ENCODE measurements around the gene POGZ. TPM values are rescaled to one million over a fixed set of nuclear protein-coding genes. Genes with fewer than 3 reads are reported as not detected.
"Not testable (repeated sequence)": the region's sequence is repeated elsewhere in the genome, so short reads cannot be mapped to it uniquely, and the experiment has no call there.

The POGZ gene
- polyA plus RNA-seq, 3 donors = 106 to 148 (median 113) TPM

DNA sequence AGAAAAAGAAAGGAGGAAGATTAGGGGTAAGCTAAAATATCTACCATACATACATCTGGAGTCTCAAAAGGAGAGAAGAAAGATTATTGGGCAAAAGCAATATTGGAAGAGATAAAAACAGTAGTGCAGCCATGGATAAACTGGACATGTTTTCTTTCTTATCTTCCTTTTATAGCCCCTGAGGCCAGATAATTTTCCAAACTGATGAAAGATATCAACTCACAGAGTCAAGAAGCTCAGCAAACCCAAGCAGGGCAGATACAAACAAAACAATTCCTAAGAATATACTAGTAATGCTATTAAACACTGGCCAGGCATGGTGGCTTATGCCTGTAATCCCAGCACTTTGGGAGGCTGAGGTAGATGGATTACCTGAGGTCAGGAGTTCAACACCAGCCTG is 65.7 kb downstream of the POGZ start:
- DNase-seq (ENCODE audit: extremely low read depth in 1 of 11, low read depth in 9 of 11, low spot score in 4 of 11) = no peak

DNA sequence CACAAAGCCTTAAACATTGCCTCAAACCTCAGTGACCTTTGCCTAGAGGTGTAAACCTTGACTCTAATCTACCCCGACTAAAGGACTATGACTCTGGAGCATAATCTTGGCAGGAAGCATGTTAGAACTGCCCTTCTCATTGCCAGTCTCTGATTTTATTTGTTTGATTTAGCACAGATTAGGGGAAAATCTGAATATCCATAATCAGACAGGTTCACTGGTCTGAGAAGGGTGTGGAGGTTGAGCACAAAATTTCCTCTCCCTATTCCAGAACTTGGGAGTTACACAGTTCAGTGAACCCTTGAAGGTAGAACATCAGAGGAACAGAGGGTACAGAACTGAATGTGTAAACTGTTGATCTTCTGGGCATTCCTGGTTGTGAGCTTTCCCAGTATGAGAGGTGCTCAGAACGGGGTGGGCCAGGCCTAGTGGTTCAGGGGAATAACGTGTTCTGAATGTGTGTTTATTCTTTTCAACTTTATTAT is 68.2 kb downstream of the POGZ start:
- no peak for DNase-seq (ENCODE audit: extremely low read depth in 1 of 11, low read depth in 9 of 11, low spot score in 4 of 11)

DNA sequence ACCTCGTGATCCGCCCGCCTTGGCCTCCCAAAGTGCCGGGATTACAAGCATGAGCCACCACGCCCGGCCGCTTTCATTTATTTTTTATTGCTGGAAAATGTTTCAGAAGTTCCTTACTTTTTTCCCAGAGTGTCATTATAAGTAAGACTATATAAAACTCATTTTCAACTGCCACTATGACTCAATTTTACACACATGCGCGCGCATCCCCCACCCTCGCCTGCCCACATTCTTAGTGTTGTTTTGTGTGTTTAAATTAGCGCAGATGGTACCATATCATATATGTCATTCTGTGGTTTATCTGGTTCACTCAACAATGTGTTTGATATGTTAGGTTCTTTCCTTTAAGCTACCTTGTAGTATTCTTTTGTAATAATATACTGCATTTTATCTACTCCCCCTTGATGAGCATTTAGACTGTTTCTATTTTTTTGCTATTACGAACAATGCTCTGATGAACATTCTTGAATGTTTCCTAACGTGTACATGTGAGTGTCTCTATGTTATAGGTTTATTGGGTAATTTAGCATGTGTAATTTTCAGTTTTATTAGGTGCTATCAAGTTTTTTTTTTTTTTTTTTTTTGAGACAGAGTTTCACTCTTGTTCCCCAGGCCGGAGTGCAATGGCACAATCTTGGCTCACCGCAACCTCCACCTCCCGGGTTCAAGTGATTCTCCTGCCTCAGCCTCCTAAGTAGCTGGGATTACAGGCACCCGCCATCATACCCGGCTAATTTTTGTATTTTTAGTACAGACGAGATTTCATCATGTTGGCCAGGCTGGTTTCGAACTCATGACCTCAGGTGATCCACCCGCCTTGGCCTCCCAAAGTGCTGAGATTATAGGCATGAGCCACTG is 68.8 kb downstream of the POGZ start:
- not testable (repeated sequence) for DNase-seq (ENCODE audit: extremely low read depth in 1 of 11, low read depth in 9 of 11, low spot score in 4 of 11)

DNA sequence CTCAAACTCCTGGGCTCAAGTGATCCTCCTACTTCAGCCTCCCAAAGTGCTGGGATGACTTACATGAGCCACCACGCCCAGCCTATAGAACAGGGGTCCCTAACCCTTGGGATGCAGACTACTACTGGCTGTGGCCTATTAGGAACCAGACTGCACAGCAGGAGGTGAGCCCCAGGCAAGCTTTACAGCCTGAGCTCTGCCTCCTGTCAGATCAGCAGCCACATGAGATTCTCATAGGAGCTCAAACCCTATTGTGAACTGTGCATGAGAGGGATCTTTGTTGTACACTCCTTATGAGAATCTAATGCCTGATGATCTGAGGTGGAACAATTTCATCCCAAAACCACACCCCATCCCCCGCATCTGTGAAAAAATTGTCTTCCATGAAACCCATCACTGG is 73.3 kb downstream of the POGZ start:
- DNase-seq (ENCODE audit: extremely low read depth in 1 of 11, low read depth in 9 of 11, low spot score in 4 of 11) = no peak

DNA sequence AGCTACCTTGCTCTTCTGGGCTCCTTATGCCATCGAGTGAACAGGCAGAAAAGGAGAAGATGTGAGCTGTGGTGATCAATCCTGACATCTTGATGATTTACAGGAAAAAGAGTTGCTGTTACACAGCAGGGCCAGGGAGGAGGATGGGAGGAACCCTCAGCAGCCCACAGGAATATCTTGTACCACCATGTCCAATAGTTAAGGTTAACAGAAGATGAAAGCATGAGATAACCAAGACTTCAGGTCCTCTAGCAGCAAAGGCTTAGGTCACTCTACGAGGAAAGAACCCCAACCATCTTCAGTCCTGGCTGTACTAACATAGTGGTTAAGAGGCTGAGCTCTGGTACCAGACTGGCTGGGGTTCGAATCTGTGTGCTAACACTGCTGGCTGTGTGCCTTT is 74.7 kb downstream of the POGZ start:
- DNase-seq (ENCODE audit: extremely low read depth in 1 of 11, low read depth in 9 of 11, low spot score in 4 of 11) = no peak

DNA sequence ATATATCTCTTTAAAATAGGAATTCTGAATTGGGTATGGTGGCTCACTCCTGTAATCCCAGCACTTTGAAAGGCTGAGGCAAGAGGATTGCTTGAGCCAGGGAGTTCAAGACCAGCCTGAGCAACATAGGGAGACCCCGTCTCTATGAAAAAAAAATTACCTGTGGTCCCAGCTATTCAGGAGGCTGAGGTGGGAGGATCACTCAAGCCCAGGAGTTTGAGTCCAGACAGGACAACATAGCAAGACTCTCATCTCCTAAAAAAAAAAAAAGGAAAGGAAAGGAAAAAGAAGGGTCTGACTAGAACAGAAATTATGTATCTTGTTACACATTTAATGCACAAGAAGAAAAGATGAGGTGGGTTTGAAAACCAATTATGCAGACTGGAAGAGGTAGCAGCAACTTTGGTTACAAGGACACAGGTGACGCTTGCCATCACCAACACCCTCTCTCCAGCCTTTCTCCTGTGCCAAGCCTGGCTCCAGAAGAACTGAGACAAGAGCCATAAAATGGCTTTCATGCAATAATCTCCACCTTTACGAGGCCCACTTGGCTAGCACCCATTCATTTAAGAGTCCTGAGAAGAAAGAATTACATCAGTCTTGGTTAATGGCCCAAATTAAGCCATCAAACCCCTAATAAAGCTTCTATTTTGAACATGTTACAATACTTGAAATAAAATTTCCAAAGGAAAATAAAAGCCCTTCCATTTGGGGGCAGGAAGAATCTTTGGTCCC is 82.0 kb downstream of the POGZ start:
- no peak for DNase-seq (ENCODE audit: extremely low read depth in 1 of 11, low read depth in 9 of 11, low spot score in 4 of 11)

DNA sequence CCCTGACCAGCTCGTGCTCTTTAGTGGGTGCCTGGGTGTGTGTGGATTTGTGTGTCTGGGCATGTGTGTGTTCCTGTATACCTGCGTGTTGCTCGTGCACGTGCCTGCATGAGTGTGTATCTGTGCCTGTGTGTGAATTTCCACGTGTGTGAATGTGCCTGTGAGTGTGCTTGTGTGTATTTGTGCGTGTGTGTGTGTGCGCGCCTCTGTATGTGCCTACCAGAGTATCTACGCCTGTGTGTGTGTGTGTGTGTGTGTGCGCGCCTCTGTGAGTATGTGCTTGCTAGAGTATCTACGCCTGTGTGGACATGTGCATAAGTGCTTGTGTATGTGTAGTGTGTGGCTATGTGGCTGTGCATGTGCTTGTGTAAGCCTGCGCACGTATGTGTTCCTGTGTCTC is 86.1 kb downstream of the POGZ start:
- DNase-seq (ENCODE audit: extremely low read depth in 1 of 11, low read depth in 9 of 11, low spot score in 4 of 11) = no peak

DNA sequence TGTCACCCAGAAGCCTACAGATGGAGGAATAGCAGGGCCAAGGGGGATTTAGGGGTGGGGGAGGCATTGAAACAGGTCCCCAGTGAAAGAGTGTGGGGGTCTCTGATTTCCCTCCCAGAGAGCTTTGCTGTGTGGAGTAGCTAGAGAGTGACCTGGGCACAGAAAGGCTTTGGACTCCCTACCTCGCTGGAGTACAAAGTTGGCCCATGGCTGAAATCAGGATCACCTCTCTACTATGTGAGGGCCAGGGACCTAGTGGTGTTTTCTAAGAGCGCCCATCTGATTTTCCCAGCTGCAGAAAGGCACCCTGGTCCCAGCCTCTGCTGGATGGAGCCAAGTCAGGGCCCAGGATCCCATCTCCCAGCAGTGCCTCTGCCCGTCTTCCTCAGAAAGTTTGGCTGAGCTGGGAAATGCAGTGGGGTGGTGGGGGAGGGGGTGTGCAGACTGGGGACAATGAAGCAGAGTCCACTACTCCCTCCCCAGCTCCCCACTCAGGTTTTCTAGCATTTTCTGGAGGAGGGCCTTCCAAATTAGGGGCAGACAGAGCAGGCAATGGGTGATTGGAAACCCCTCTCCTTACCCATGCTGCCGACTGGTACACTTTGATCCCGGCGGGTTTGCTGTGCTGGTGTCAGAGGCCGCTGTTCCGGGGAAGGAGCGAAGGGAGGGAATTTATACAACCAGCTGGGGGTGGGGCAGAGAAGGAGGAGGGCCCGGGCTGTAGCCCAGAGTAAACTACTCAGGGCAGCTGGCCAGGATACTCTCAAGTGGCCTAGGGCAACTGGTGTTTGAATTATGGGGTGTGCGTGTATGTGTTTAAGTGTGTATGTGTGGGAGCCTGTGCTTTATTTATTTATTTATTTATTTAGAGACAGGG is 87.0 kb downstream of the POGZ start, which contains the start of gene SELENBP1:
Gene SELENBP1, minus strand, starts transcription at position 648 of the 877 bp plus-strand sequence. Its CDS starts 64 bp downstream, at position 584.
- DNase-seq (ENCODE audit: extremely low read depth in 1 of 11, low read depth in 9 of 11, low spot score in 4 of 11) = peak; percentile 46 to 82 (median 70)

DNA sequence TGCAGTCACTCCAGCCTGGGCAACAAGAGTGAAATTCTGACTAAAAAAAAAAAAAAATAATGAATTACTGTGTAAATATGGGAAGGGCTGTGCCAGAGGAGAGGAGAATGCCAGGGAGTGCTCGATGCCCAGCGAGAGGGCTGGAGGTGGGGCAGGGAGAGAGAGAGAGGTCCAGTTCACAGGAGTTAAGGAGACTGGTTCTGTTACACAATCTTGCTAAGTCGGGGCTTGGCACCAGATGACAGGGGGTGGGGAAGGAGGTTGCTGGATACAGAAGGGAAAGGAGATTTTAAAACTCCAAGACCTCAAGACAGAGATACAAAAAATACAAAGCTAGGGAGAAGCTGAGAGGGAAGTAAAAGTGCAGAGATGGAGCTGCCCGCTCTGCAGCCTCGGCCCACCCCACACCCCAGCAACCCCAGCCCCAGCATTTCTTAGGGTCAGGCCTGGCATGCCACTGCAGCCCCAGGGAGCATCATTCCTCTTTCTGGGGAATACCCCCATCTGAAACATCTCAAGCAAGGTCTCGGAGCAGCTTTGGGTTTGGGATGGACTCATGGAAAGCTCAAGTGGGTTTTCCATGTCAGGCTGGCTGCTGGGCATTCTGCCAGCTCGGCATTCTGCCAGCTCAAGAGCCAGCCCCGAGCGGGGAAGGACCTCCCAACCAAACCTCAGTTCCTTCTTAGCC is 87.8 kb downstream of the POGZ start:
- DNase-seq (ENCODE audit: extremely low read depth in 1 of 11, low read depth in 9 of 11, low spot score in 4 of 11) = peak in 8 of 11 donors; percentile 15 to 52 (median 46)

DNA sequence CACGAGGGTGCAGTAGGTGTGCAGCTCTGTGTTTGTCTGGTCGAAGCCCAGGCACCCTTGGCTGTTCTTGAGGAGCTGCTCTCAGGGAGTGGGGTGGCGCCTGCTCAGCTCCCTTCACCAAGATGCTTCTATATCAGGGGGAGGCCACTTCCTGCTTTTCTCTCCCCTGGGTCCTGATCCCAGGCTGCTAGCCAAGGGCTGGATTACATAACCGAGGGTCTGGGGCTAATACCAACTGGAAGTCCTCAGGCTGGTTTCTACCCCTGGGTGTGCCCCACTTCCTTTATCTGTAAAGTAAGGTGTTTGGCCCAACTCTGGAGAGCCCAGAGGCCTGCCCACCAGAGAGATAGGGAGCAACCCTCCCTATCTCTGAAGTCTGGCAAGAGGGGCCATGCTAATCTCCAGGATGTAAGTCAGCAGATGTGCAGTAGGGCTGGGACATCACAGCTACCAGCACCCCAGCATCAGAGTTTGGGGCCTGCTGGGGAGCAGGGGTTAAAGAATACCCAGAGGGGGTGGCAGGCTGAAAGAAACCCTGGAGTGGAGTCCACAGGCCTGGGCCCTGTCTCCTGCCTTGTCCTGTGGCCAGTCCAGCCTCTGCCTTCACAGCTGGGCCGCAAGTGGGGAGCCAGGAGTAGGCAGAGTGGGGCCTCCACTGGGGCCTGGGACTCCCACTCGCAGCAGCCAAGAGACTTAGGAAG is 88.9 kb downstream of the POGZ start:
- DNase-seq (ENCODE audit: extremely low read depth in 1 of 11, low read depth in 9 of 11, low spot score in 4 of 11) = no peak

DNA sequence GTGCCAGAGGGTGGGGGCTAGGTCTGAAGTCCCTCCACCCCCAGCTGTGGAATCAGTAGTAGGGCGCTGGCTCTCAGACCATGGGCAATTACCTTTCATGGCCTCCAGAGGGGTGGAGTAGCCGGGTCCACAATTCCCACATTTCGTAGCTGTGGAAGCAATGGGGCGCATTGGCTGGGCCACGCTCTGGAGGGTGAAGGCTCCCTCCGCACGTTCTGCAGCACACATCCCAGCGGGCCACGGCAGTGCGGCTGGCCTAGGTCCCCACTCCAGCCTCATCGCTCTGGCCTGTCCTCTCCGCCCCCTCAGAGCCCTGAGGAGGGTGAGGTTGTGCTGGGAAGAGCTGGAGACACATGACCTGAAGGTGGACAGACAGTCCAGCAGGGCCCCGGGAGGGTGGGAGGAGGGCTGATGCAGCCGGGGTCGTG is 89.7 kb downstream of the POGZ start:
- no peak for DNase-seq (ENCODE audit: extremely low read depth in 1 of 11, low read depth in 9 of 11, low spot score in 4 of 11)

DNA sequence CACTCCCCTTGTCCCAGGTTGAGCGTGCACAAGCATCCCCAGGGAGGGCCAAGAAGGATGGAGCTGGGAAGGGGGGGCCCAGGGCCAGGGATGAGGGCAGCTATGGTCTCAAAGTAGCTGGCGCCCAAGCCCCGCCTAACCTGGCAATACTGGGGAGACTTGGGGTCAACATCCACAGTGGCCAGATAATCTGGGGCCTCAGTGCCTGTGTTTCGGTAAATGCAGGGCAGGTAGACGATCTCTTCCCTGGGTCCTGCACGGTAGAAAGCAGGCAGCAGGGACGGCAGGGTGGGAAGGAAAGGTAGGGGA is 90.0 kb downstream of the POGZ start:
- no peak for DNase-seq (ENCODE audit: extremely low read depth in 1 of 11, low read depth in 9 of 11, low spot score in 4 of 11)

DNA sequence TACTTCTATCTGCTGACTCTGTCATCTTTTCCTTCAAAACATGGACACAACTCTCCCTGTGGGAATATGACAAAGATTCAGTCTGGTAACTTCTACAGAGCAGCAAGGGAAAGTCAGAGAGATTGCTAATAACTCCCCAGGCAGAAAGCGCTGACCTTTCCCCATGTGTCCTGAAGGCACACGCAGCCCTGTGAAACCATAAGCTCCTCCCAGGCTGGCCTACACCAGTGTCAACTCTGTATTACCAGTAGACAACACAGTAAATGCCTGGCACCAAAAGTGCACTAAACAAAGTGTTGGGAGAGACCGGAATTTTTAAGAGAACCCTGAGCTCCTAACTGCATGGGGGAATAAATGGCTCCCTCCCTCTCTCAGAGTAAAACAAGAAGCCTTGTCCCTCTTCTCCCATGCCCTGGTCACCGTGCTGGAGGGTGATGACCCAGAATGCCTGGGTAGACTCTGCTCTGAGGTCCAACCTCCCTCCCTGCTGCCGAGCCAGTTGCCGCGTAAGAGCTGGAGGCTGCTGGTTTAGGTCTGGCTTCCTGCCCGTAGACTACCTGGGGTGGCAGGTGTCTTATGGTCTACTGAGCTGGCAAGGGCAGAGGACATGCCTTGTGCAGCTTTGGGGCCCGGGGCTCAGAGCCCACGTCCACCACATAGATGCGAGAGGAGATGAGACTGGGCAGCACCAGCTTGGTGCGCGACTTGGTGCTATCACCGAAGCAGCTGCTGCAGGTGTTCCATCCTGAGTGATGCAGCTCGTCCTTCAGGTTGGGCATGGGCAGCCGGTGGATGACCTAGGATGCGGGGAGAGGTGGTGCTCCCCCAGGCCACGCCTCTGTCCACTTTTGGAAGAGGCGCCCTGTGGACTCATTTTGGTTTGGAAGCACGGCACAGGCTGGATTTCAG is 90.6 kb downstream of the POGZ start:
- DNase-seq (ENCODE audit: extremely low read depth in 1 of 11, low read depth in 9 of 11, low spot score in 4 of 11) = no peak

DNA sequence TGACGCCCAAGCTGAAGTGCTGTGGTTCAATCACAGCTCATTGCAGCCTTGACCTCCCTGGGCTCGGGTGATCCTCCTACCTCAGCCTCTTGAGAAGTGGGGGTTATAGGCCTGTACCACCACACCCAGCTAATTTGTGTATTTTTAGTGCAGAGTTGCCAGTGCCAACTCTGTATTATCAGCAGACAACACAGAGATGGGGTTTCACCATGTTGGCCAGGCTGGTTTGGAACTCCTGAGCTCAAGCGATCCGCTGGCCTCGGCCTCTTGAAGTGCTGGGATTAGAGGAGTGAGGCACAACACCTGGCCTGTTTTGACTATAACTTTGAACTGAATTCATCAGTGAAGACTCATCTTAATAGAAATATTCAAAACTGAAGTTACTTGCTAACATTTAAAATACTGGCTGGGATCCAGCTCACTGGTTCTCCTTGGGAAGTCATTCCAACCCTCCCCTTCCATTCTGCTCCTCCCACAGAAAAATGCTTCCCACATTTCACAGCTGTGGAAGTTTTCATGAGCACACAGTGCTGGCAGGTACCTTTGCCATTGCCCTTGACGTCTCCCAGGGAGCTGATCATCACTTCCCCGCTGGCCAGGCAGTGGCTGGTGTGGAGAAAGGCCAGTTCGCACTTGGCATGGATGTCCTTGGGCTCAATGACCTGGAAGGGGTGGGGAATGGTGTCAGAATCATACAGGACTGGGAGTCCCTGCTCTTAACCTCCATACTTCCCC is 91.5 kb downstream of the POGZ start:
- no peak for DNase-seq (ENCODE audit: extremely low read depth in 1 of 11, low read depth in 9 of 11, low spot score in 4 of 11)

DNA sequence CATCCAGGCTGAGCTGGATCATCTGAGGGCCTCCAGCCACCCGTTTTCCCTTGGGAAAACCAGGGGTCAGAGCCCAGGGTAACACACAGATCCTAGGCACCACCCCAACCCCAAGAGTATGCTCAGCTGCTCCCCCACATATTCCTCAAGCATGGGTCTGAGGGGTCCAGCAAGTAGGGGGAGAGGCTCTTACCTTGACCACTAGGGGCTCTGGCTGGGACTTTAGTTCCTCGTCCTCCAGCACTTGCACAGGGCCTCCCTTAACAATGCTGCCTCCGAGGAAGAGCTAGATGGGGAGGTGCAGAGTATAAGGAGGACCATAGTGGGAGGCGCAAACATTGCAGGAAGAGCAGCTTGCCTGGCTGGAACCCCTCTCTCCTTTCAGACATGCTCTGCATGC is 94.3 kb downstream of the POGZ start:
- DNase-seq (ENCODE audit: extremely low read depth in 1 of 11, low read depth in 9 of 11, low spot score in 4 of 11) = no peak

DNA sequence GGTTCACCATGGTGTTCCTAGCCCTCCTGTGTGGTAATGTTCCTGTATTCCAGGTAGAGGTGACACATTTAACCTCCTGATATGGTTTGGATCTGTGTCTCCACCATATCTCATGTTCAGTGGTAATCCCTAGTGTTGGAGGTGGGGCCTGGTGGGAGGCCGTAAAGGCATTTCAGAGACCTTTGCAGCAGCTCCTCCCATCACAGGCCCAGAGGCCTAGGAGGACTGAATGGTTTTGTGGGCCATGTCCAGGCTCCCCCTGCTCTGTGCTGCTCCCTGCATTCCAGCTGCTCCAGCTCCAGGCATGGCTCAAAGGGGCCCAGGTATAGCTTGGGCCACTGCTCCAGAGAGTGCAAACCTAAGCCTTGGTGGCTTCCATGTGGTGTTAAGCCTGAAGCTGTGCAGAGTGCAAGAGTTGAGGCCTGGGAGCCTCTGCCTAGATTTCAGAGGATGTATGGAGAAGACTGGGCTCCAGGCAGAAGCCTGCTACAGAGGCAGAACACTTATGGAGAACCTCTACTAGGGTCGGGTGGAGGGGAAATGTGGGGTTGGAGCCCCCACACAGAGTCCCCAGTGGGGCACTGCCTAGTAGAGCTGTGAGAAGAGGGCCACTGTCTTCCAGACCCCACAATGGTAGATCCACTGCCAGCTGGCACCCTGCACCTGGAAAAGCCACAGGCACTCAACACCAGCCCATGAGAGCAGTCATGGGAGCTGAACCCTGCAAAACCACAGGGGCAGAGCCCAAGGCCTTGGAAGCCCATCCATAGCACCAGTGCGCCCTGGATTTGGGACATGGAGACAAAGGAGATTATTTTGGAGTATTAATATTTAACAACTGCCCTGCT is 96.8 kb downstream of the POGZ start:
- no peak for DNase-seq (ENCODE audit: extremely low read depth in 1 of 11, low read depth in 9 of 11, low spot score in 4 of 11)
